HG02885 (cell line): ENCODE results near the gene GPRIN1.
A peak's percentile ranks its signal among the peaks of the same experiment; 100 is the strongest.

Source experiments
- ATAC-seq: cut with Tn5 transposase; IDR thresholded peaks from one replicate; pipeline ENCODE4 v1.9.1; 2021; ENCODE audit warnings: mild to moderate bottlenecking; ENCODE audit not compliant: unreplicated experiment, poor library complexity

GPRIN1 gene

DNA sequence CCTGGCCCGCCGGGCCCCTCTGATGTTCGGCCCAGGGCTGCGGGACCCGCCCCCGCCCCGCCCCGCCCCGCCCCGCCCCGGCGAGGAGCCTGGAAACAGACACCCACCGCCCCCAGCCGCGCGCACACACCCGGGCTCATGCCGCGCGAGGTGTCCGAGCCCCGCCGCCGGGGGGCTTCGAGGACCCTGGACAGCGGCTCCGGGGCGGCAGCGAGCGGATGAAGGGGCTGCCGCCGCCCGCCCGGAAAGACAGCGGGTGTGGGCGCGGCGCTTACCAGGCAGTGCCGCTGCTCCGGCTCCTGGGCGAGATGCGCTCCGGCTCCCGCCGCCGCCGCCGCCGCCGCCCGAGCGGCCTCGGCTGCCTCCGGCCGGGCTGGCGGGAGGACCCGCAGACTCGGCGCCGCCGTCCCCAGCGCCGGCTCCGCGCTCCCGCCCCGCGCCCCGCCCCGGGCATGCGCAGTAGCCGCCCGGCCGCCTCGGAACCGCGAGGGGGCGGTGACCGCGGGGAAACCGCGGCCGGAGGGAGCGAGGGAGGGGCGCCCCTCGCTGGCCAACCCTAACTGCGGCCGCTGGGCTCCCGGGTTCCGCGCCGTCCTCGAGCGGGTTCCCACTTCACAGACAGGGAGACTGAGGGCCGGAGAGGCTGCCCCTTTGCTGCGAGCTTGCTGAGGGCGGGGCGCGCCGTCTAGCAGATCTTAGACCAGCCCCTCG, at the start of gene GPRIN1:
TSS of gene GPRIN1 (minus strand) at position 433 of the 711 bp plus-strand sequence. CDS start 10,322 bp downstream, outside the sequence.
- peak; percentile 90 for ATAC-seq

DNA sequence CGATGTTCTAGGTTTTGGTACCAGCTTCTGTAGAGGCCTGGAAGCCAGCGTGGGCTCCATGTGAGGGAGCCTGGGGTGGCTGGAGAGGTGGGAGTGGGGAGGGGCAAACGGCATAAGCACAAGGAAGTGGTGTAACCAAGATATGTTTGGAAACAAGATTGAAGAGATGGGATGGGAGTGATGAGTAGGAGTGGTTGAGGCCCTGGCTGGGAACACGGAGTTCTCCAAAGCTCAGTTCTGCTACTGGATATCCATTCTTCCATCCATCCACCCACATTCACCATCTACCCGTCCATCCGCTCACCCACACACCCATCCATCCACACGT, 49.5 kb upstream of the GPRIN1 start:
- no peak for ATAC-seq

DNA sequence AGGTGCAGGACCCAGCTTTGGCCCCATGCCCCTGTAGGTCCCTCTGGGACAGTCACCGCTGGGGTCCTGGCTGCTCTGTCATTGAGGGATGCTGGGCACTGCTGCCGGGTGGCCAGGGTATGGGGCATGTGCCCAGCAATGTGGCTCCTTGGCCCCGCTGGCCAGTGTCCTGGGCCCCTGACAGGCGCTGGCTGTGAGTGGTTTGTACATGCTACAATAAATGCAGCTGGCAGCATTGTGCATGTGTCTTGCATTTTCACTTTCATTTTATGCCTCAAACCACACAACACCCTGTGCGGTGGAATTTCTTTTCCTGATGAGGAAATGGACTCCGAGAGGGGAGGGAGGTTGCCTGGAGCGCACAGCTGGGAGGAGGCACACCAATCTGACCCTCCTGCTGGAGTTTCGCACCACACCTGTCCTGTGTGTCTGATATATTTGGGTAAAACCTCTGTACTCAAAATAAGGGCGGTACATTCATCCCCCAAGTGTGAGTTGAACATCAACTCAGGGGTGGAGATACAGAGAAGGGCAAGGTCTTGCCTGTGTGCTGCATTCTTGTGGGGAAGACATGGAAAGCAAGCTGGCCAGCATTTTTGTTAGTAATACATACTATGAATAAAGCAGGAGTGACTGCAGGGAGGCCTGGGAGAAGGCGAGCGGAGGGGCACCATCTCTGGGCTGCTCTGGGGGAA, 49.0 kb upstream of the GPRIN1 start:
- ATAC-seq = no peak

DNA sequence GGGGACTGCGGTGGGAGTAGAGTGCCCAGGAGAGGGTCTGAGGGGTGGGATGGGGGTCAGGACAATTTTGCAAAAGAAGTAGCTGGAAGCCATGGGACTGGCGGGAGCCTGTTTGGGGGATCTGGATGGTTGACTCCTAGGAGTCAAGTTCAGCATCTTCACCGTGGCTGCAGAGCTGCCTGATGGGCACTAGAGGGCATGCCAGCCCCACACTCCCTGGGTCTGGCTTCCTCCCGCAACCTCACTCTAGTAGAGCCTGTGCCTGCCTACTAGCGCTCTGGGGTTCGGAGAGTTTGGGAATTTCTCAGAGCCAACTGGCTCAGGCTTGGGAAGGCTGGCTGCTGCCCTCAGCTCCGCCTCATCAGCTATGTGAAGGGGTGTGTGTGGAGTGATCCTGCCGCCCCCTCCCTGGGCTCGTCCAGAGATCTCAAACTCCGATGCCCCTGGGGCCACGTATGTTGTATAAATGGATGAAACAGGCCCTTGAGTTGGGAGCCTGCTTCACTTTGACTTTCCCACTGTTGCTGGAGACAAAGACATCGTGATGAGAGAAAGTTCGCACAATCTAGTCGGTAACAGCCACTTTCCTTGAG, 48.1 kb upstream of the GPRIN1 start:
- peak; percentile 45 for ATAC-seq

DNA sequence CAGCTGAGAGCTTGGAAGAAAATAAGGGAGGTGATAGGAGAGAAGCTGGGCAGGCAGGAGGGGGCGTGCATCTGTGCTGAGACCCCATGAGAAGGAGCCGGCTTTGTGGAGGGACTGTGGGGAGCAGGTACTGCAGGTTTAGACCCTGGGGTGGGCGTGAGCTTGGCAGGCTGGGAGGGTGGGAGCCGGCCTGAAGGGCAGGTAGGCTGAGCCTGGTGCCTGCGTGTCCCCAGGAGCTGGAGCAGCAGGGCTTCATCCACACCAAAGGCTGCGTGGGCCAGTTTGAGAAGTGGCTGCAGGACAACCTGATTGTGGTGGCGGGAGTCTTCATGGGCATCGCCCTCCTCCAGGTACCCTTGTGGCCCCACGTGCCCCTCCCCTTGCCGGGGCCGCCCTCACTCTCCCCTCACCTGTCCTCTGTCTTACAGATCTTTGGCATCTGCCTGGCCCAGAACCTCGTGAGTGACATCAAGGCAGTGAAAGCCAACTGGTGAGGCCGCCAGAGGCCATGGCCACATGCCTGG, 46.6 kb upstream of the GPRIN1 start:
- no peak for ATAC-seq

DNA sequence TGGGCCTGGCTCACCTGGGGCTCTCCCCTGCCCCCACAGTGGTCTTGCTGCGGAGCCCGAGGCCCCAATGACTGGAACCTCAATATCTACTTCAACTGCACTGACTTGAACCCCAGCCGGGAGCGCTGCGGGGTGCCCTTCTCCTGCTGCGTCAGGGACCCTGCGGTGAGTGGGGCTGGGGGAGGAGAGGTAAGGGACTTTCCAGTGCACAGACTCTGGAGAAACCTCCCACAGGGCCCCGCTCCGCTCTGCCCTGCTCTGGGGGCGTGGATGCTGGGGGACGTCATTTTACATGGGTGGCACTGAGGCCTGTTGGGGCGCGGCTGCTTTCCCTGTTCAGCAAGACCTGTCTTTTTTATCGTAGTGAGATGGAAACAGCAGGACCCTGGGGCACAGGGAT, 44.9 kb upstream of the GPRIN1 start:
- no peak for ATAC-seq

DNA sequence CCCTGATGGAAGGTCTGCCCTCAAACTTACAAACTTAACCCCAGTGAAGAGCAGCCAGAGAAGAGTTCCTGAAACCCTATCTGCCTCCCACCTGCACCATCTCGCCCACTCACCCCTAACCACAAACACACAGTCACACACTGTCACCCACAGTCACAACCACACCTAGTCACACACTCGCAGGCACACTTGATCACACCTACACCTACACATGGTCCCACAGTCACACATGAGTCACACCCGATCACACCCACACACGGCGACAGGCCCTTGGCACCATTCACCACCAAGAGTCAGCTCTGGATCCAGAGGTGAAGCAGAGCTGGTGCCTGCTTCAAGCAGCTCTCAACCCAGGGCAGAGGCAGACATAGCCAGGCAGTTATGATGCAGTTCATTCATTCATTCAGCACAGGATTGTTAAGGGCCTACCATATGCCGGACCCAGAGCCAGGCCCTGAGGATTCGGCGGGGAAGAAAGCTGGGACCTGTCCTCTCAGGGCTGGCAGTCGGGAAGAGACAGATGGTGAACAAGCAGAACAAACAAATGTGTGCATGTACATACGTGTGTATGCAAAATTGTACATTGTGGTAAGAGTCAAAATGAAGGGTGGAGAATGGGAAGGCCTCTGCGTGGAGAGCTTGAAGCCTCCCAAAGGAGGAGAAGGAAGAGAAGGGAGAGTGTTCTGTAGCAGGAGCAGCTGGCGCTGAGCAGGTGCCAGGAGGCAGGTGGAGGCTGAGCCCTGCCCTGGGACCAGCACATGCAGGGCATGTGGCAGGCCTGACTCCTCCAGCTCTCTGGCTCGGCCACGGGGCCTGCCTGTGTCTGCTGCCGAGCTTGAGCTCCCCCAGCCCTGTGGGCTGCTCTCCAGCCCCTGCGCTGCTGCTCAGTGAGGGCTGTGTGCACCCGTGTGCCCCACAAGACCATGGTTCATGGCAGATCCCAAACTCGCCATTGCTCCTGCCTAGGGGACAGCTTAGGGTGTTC, 43.7 kb upstream of the GPRIN1 start:
- peak; percentile 52 for ATAC-seq

DNA sequence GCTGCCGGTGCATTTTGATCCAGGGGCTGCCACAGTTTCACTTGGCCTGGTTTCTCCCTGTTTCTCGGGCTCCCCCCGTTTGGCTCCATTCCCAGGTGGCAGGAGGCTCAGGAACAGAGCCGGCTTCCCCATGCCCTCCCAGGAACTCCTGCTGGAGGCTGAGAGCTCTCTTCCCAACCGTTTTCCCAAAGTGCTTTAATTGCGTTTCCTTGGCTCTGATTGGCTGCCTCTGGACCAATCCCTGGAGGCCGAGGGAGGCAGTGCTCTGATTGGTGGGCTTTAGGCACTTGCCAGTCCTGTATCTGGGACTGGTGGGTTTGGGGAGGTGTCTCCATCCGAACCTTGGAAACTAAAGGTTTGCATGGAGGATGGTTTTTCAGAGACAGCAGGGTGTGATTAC, 42.2 kb upstream of the GPRIN1 start:
- ATAC-seq = no peak

DNA sequence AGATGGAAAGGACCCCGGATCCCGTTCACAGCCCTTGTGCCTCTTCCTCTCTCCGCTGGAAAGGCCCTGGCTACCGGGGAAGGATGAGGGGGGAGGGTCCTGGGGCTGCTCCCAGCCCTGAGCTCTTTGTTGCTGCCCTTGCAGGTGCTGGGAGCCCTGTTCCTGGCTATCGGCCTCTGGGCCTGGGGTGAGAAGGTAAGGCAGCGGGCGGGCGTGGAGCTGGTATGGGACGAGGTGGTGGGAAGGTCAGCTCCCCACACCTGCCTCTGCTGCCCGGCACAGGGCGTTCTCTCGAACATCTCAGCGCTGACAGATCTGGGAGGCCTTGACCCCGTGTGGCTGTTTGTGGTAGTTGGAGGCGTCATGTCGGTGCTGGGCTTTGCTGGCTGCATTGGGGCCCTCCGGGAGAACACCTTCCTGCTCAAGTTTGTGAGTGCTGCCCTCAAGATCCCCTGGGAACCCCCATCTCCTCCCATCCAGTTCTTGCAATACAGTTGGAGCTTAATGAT, 41.6 kb upstream of the GPRIN1 start:
- ATAC-seq = no peak

DNA sequence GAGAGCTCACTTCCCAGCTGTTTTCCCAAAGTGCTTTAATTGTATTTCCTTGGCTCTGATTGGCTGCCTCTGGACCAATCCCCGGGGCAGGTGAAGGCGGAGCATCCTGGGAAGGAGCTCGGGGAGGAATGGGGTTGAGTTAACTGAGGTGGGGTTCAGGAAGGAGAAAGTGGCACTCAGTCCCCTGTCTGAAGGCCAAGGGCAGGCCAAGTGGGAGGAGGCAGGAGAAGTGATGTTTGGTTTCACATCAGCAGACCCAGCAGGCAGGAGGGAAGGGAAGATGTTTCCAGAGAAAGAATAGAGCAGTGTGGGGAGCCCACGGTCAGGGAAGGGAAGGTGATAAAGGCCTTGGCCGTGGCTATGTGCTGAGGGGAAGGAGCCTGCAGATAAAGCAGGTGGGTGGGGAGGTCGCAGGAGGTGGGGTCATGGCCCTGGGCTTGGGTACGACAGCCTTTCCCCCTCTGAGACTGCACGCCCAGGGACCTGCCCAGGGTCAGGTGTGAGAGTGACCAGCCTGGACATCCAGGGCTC, 40.5 kb upstream of the GPRIN1 start:
- no peak for ATAC-seq

DNA sequence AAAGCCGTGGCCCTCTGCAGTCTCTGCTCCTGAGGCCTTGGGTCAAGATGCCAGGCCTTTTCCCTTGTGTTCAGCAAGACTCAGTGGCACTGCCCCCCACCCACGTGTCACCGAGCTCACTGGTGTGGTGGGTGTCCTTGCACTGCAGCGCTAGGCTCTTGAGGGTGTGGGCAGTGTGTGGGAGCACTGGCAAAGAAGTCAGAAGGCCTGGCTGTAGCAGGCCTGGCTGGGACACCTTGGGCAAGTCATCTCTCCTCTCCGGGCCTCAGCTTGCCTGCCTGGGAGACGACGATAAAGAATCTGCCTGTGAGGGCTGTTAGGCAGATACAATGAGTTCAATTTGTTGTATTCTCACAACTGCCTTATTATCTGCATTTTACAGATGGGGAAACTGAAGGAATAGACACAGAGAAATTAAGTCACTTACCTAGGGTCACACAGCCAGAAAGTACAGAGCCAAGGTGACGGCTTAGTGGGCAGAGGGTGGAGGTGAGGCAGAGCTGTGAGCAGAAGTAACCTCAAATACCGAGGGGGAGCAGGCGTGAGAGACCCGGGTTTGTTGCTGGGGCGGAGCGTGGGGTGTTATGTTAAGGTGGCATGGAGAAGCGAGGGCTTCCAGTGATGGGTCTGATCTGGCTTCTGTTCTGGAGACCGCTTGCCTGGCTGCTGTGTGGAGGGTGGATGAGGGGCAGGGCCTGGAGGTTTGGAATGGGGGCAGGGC, 38.7 kb upstream of the GPRIN1 start:
- no peak for ATAC-seq

DNA sequence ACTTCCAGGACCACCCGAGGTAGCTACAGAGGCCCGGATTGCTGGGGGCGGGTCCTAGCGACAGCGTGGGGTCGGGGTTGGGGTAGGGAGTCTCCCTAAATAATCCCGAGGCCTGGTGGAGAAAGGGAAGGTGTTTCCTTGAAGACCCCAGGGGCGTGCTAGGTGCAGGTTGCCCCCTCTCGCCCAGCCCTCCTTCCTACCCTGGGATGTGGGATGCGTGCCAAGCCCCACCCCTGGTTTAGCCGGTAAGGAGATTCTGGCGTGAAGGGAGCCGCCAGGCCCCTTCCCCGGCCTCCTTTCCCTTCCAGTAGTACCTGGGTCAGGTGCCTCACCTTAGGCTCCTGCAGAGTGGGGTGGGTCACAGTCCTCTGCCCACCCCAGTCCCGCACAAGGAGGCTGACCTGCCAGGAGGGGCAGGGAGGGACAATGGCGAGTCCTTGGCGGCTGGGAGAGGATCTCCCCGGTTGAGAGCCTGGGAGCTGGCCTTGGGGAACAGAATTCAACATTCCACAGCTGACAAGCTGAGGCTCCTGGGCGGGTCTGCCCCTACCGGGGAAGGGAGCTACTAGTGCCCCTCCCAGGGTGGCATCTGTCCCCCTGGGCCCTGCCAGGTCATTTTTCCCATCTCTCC, 38.0 kb upstream of the GPRIN1 start:
- ATAC-seq = no peak

DNA sequence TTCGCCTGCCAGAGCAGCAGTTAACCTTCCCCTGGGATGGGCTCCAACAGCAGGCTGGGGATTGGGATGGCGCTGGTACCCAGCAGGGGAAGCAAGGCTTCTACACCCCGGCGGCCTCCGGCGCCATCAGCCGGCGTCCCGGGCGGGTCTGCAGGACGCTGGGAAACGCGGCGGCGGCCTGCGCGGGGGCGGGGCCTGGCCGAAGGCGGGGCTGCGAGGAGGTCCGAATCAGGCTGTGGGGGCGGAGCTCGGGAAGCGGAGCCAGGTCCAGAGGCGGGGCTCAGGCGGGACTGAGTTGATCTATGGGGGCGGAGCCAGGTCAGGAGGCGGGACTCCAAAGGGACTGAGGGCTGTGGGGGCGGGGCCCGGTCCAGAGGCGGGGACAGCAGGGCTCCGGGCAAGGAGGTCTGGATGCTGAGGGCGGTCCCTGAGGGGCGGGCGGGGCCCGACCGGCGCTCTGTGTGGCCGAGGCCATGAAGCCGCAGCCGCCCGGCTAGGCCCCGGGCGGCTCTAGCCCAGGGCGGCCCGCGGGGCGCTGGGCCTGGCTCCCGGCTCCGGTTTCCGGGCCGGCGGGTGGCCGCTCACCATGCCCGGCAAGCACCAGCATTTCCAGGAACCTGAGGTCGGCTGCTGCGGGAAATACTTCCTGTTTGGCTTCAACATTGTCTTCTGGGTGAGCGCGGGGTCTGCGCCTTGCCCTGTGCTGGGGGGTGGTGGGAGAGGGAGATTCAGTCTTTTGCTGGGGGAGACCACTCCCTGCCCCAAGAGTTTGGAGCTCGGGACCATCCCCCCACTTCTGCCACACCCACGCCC, 37.3 kb upstream of the GPRIN1 start, which contains the start of gene TSPAN17:
TSS of gene TSPAN17 (plus strand) at position 455 of the 813 bp plus-strand sequence. CDS start at position 587, 132 bp downstream.
- peak; percentile 96 for ATAC-seq

DNA sequence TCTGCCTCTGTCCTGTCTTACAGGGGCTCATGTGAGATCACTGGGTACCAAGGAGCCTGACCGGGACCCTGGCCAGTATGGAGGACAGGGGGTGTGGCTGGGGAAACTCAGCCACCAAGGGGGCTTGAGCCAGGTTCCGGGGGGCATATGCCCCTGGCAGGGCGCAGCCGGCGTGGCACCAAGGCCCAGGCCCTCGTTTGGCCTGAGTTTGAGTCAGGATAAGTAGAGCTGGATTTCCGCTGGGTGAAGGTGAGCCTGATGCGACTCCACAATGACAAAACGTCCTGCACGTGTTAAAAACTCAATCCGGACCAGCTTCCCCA, 36.7 kb upstream of the GPRIN1 start:
- ATAC-seq = peak; percentile 13

DNA sequence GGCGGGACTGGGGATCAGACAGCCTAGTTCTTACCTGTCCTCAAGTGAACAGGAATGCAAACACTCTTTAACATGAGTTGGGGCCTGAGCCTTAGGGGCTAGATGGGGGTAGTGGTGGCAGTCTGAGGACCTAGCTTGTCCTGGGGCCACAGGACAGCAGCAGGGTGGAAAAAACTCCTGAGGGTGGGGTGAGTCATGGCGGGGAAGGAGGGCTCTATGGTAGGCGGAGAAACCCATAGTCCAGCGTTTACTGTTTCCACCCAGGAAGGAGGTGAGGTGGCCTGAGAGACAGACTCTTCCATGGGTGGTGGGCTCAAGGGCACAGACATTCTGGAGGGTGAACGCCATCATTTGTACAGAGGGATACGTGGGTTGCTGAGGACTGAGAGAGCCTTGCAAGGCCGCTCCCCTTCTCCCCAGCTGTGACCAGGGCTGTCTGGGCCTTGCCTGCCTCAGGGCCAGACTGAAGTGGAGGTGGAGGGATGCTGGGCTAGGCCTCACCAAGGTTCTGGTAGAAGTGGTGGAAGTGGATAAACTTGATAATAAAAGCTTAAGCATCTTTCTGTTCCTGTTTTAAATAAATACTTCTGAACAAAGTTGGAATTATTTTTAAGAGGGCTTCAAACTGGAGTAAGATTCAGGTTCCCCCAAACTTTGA, 36.2 kb upstream of the GPRIN1 start:
- ATAC-seq = no peak

DNA sequence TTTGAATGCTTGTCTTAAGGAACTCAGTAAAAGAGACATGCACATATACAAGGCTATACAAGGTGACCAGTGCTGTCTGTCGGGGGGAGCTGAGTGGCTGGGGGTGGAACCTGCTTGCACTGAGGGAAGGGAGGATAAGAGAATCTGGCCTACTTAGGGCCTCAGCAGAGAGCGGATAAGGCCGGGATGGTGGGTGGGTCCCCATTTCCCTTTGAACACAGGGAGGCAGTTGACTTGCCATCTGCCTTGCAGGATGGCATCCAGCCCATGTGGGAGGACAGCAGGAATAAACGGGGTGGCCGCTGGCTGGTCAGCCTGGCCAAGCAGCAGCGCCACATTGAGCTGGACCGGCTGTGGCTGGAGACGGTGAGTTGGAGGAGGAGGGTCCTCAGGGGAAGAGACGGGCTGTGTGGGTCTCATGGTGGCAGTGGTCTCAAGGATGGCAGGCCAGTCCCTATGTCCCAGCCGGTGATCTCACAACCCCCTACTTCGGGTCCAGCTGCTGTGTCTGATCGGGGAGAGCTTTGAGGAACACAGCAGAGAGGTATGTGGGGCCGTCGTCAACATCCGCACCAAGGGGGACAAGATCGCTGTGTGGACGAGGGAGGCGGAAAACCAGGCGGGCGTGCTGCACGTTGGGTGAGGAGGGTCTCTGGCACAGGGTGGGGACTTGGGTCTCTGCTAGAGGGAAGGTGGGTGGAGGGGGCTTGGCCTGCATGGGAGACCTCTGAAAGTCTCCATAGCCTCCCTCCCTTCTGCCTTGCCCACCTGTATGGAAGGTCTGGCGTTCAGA, 35.1 kb upstream of the GPRIN1 start:
- no peak for ATAC-seq

DNA sequence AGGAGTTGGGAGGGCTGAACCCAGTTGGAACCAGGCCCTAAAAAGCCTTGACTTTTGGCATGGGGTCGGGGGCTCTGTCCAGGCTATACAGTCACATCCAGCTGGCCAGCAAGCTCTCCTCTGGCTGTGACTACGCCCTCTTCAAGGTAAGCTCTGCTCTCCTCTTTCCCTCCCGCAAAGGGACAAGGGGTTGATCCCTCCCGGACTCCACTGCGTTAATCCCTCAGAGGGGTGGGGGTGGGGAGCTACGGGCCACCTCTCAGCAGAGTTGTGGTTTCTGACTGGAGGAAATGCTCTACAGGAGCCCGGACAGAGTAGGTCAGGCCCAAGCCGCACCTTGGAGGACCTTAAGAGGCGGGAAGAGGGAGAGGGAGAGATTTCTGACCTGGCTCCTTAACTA, 34.3 kb upstream of the GPRIN1 start:
- ATAC-seq = no peak
